Measurements from ENCODE around the gene ZNF511.

Gene ZNF511

DNA sequence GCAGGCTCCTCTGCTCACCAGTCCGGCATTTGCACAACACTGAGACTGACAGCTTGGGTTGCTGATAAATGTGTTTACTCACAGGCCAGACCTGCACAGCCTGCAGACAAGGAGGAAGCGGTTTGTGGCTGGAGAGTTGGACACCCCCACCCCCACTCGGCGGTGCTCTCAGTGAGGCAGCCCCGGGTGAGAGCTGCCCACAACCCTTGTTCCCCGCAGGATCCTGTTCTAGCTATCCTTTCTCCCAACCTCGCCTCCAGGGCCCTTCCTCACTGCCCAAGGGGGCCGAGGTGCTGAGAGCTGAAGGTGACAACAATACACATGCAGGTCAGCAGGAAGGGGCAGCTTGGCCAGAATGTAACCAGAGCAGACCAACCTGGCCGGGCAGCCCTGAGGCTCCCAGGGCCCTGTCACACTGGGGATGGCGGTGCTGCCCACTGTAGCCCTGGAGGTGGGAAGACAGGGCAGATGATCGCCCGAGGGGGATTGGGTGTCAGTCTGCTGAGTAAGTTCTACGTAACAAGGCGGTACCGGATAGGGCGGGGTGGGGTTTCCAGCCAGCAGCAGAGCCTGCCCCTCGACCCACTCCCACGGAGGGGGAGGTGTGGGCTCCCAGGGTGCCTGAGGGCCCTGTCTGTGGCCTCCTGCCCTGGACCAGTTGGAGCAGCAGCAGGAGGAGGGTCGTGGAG lies 30.0 kb upstream of the ZNF511 start:
- H3K36me3 Mint-ChIP-seq, result peaks cover 24 to 29% of the 10 kb centered on the region in 2 donors
- H3K9me3 Mint-ChIP-seq, result no peaks in the 10 kb centered on the region
- H3K4me3 Mint-ChIP-seq, result peak overlapping the region; percentile 58 to 63
- H3K4me1 Mint-ChIP-seq, result peaks cover 31 to 60% of the 10 kb centered on the region in 2 donors
- H3K27me3 Mint-ChIP-seq, result no peaks in the 10 kb centered on the region
- peak; percentile 24 to 44 for ATAC-seq (replicated peaks)
- H3K27ac Mint-ChIP-seq, result peak overlapping the region; percentile 89
- DNase-seq, result peak; percentile 41

DNA sequence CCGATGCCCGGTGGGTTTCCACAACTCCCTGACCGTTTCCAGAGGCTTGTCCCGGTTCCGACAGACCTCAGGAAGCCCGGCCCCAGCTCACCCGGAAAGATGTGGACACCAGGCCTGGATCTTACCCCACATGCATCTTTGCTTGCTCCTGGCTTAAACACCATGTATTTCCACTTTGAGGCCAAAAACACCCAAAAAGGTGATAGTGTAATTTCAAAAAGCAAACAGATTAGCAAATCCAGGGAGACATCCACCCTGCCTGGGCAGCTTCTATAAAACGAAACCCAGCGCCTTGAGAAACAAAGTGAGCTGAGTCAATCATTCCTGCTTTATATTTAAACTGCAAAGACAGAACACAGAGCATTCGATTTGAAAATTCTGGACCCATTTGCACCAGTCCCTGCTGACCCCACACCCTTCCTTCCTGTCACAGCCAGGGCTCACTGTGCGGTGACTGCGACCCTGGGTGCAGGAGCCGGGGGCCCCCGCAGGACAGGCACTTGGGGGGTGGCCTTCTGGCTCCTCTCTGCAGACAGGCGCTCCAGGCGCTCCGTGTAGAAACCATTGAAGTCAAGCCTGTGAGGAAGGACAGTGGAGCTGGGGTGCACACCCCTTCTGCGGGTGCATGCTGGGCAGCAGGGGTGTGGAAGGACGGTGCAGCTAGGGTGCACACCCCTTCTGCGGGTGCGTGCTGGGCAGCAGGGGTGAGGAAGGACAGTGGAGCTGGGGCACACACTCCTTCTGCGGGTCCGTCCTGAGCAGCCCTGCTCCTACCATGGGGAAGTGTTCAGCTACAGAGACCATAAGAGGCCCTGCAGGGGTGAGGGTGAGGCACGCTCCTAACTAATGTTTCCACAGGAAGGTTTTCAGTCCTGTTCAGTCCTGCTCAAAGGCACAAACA lies 29.1 kb upstream of the ZNF511 start:
- Mint-ChIP-seq H3K27me3 (no peaks in the 10 kb centered on the region), H3K9me3 (no peaks in the 10 kb centered on the region), H3K4me3 (no peak overlapping the region), H3K27ac (no peak overlapping the region), H3K4me1 (peaks cover 30 to 58% of the 10 kb centered on the region in 2 donors), H3K36me3 (peaks cover 31 to 37% of the 10 kb centered on the region in 2 donors)
- DNase-seq (no peak), ATAC-seq (replicated peaks) (no peak)

DNA sequence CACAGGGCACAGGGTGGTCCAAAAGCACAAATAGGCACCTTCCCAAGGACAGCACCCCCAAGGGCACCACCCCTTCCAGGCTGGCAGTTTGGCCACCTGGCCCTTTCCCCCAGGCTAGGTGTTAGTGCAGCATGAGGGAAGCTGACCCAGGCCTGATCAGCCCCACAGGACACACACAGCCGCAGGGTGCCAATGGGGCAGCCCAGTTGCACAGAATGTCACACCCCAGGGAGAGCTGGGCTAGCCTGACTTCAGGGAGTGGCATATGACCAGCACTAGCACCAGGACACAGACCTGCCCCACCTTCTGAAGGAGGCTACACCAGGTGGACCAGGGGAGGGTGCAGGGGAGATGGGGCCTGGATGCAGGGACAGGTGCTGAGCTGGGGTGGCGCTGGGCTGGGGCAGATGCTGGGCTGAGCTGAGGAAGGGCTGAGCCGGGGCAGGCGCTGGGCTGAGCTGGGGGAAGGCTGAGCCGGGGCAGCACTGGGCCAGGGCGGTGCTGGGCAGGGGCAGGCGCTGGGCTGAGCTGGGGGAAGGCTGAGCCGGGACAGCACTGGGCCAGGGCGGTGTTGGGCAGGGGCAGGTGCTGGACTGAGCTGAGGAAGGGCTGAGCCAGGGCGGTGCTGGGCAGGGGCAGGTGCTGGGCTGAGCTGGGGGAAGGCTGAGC lies 28.2 kb upstream of the ZNF511 start:
- H3K27me3 Mint-ChIP-seq, result no peaks in the 10 kb centered on the region
- H3K9me3 Mint-ChIP-seq, result no peaks in the 10 kb centered on the region
- H3K36me3 Mint-ChIP-seq, result peaks cover 38 to 47% of the 10 kb centered on the region in 2 donors
- H3K27ac Mint-ChIP-seq, result no peak overlapping the region
- H3K4me1 Mint-ChIP-seq, result peaks cover 25 to 49% of the 10 kb centered on the region in 2 donors
- H3K4me3 Mint-ChIP-seq, result no peak overlapping the region
- ATAC-seq (replicated peaks), result no peak
- no peak for DNase-seq

DNA sequence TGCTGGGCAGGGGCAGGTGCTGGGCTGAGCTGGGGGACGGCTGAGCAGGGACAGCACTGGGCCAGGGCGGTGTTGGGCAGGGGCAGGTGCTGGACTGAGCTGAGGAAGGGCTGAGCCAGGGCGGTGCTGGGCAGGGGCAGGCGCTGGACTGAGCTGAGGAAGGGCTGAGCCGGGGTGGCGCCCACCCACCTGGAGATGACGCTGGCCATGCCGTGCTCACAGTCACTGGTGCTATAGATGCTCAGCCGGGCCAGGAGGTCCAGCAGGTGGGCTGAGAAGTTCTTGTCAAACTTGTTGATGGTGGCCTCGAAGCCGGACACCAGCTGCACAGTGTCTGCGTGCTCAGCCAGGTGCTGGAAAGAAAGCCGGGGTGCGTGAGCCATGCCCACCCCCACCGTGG lies 27.6 kb upstream of the ZNF511 start:
- no peak for ATAC-seq (replicated peaks)
- H3K9me3 Mint-ChIP-seq, result no peaks in the 10 kb centered on the region
- H3K27me3 Mint-ChIP-seq, result no peaks in the 10 kb centered on the region
- H3K4me1 Mint-ChIP-seq, result peaks cover 20 to 43% of the 10 kb centered on the region in 2 donors
- H3K4me3 Mint-ChIP-seq, result no peak overlapping the region
- no peak overlapping the region for H3K27ac Mint-ChIP-seq
- peaks cover 41 to 53% of the 10 kb centered on the region in 2 donors for H3K36me3 Mint-ChIP-seq
- no peak for DNase-seq

DNA sequence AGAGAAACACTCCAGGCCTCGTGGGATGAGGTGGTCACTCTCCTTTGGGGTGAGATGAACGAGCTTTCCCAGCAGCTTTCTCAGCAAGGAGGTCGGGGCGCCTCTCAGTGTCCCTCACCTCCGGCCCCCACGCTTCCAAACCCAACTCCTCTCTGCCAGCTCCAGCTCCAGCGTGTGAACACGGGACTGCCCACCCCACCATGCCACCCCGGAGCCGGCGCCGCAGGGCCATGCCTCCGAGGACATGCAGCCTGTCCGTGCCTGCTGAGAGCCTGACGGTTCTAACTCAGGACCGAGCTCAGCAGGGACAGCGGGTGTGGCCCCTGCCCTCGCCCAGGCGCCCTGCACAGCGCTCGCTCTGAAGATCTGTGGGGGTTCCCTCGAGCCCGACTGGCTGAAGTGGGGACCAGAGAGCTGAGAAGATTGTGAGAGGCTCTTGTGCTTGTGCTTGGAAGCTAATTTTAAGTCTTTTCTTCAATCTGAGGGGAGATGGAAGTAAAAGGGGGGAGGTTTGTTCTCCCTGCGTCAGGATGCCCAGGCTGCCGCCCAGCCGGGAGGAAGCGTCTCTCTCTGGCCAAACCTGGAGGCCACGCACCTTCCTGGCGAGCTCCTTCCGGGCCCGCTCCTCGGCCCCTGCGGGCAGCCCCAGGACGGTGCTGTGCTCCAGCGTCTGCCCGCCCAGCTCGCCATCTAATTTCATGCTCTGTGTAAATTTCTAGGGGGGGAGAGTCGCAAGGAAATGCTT lies 26.9 kb upstream of the ZNF511 start:
- no peaks in the 10 kb centered on the region for H3K9me3 Mint-ChIP-seq
- no peak overlapping the region for H3K4me3 Mint-ChIP-seq
- no peak overlapping the region for H3K27ac Mint-ChIP-seq
- H3K36me3 Mint-ChIP-seq, result peaks cover 48 to 60% of the 10 kb centered on the region in 2 donors
- no peaks in the 10 kb centered on the region for H3K27me3 Mint-ChIP-seq
- no peak for DNase-seq
- no peak for ATAC-seq (replicated peaks)
- H3K4me1 Mint-ChIP-seq, result peaks cover 20 to 37% of the 10 kb centered on the region in 2 donors

DNA sequence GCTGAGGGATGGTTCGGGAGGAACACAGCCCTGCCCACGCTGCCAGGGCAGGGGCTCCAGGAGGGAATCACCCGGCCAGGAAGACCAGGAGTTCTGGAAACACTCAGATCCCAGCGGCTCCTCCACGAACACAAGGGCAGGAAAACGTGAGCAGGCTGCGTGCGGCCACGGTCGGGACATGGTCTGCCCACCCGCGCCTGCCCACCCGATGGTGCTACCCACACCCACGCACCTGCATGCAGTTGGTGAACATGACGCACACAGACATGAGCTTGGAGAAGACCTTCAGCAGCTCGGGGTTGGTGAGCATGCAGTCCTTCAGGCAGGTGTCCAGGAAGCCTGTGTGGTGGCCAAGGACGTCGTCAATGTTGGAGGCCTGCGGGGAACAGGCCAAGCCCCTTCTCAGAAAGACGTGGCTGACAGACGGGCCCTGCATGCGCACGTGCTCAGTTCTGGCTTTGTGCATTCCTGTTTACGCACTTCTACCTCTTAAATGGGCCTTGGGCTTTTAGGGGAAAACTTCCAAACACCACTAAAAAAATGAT lies 25.8 kb upstream of the ZNF511 start:
- Mint-ChIP-seq H3K4me1 (peaks cover 12 to 26% of the 10 kb centered on the region in 2 donors), H3K27me3 (no peaks in the 10 kb centered on the region), H3K27ac (no peak overlapping the region), H3K4me3 (no peak overlapping the region), H3K36me3 (peaks cover 59 to 69% of the 10 kb centered on the region in 2 donors), H3K9me3 (no peaks in the 10 kb centered on the region)
- ATAC-seq (replicated peaks) (no peak), DNase-seq (no peak)

DNA sequence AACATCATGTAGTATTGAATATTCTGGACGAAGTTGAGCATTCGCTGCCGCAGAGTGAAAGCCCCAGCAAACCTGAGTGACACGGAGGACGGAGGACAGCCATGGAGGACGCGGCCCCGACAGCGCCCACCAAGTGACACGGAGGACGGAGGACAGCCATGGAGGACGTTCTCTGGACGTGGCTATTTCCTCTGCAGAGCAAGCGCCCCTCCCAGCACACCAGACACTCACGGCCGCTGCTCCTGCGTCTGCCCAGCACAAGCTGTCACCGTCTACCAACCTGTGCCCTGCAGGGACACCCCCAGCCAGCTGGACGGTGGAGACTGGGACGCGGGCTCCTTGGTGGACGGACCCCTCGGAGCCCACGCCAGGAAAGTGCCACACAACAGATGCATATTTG lies 24.8 kb upstream of the ZNF511 start:
- no peaks in the 10 kb centered on the region for H3K9me3 Mint-ChIP-seq
- no peaks in the 10 kb centered on the region for H3K27me3 Mint-ChIP-seq
- no peak overlapping the region for H3K27ac Mint-ChIP-seq
- DNase-seq (no peak), ATAC-seq (replicated peaks) (no peak)
- H3K4me3 Mint-ChIP-seq, result no peak overlapping the region
- H3K36me3 Mint-ChIP-seq, result peaks cover 58 to 70% of the 10 kb centered on the region in 2 donors
- peaks cover 2 to 16% of the 10 kb centered on the region in 2 donors for H3K4me1 Mint-ChIP-seq

DNA sequence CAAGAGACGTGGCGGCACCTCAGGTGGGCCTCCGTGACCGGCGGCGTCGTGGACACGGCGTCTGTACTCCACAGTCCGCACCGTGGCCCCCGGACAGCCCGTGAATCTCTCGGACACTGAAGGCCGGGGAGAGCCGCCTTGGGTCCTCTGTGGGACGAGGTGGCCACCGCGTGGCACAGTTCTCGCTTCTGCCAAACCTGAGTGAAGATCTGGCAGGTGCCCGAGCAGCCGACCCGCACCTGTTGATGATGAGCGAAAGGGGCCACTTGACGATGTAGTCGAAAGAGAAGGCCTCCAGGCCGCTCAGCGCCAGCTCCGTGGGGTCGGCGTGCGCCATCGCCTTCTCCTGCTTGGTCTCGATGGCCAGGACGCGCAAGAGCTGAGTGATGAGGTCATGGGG lies 23.5 kb upstream of the ZNF511 start:
- no peaks in the 10 kb centered on the region for H3K27me3 Mint-ChIP-seq
- H3K4me3 Mint-ChIP-seq, result no peak overlapping the region
- no peak for ATAC-seq (replicated peaks)
- no peak for DNase-seq
- peaks cover 0 to 3% of the 10 kb centered on the region in 2 donors for H3K4me1 Mint-ChIP-seq
- peaks cover 61 to 74% of the 10 kb centered on the region in 2 donors for H3K36me3 Mint-ChIP-seq
- no peaks in the 10 kb centered on the region for H3K9me3 Mint-ChIP-seq
- no peak overlapping the region for H3K27ac Mint-ChIP-seq

DNA sequence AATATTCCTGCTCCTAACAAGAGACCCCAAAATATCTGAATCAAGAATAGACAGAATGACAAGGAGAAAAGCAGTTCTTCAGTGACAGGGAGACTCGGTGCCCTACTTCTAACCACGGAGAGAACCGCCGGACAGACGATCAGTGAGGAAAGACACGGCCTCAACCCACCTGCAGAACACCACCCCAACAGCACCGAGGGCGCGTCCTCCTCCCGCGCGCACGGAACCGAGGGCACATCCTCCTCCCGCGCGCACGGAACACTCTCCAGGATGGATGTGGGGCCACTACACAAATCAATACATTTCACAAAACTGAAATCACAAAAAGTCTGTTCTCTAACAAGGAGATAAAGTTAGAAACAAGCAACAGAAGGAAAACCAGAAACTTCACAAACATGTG lies 22.3 kb upstream of the ZNF511 start:
- H3K27me3 Mint-ChIP-seq, result no peaks in the 10 kb centered on the region
- H3K27ac Mint-ChIP-seq, result no peak overlapping the region
- DNase-seq (no peak), ATAC-seq (replicated peaks) (no peak)
- H3K4me1 Mint-ChIP-seq, result no peaks in the 10 kb centered on the region
- no peak overlapping the region for H3K4me3 Mint-ChIP-seq
- peaks cover 58 to 75% of the 10 kb centered on the region in 2 donors for H3K36me3 Mint-ChIP-seq
- H3K9me3 Mint-ChIP-seq, result no peaks in the 10 kb centered on the region

DNA sequence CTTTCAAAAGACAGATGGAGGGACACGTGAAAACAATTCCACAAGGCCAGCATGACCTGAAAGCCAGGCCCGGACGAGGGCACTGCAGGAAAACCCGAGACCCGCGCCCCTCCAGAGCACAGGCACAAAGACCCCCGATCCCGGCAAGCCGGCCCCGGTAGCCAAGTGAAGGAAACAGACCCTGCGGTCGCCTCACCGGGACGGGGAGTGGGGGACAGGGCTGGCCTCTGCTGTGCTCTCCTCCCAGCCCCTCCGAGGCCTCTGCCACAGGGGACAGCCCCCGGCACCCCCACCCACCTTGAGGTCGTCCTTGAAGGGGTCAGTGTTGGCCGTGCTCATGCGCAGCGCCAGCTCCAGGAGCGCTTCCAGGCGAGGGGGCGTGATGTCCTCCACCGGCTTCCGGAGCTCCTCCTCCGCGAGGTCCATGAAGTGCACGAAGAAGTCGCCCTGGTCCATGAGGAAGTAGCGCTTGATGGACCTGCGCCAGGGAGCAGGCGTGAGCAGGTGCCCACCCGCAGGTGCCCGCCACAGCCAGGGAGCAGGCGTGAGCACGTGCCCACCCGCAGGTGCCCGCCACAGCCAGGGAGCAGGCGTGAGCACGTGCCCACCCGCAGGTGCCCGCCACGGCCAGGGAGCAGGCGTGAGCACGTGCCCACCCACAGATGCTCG lies 20.7 kb upstream of the ZNF511 start:
- peak overlapping the region; percentile 67 for H3K27ac Mint-ChIP-seq
- no peak overlapping the region for H3K4me3 Mint-ChIP-seq
- no peaks in the 10 kb centered on the region for H3K9me3 Mint-ChIP-seq
- peaks cover 51 to 67% of the 10 kb centered on the region in 2 donors for H3K36me3 Mint-ChIP-seq
- DNase-seq (no peak), ATAC-seq (replicated peaks) (no peak)
- H3K27me3 Mint-ChIP-seq, result no peaks in the 10 kb centered on the region
- H3K4me1 Mint-ChIP-seq, result no peaks in the 10 kb centered on the region

DNA sequence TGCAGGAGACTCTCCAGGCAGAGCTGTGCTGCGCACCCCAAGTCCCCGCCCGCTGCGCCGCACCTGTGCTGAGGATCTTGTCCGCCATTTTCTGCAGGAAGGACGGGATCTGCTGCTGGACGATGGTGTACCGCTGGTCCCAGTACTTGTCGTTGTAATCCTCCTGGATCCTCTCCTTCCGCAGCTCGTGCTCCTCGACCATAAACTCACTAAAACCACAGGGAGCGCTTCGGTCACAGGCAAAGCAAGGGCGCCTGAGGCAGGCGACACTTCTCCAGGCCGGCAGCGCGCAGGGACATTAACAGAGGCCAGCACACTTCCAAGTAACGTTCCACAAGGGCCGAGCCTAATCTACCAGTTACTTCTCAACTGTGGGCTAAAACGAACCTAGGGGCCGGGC lies 19.0 kb upstream of the ZNF511 start:
- no peak for ATAC-seq (replicated peaks)
- DNase-seq, result no peak
- no peak overlapping the region for H3K27ac Mint-ChIP-seq
- peaks cover 3 to 7% of the 10 kb centered on the region in 2 donors for H3K4me1 Mint-ChIP-seq
- H3K4me3 Mint-ChIP-seq, result no peak overlapping the region
- no peaks in the 10 kb centered on the region for H3K27me3 Mint-ChIP-seq
- H3K36me3 Mint-ChIP-seq, result peaks cover 49 to 65% of the 10 kb centered on the region in 2 donors
- H3K9me3 Mint-ChIP-seq, result no peaks in the 10 kb centered on the region

DNA sequence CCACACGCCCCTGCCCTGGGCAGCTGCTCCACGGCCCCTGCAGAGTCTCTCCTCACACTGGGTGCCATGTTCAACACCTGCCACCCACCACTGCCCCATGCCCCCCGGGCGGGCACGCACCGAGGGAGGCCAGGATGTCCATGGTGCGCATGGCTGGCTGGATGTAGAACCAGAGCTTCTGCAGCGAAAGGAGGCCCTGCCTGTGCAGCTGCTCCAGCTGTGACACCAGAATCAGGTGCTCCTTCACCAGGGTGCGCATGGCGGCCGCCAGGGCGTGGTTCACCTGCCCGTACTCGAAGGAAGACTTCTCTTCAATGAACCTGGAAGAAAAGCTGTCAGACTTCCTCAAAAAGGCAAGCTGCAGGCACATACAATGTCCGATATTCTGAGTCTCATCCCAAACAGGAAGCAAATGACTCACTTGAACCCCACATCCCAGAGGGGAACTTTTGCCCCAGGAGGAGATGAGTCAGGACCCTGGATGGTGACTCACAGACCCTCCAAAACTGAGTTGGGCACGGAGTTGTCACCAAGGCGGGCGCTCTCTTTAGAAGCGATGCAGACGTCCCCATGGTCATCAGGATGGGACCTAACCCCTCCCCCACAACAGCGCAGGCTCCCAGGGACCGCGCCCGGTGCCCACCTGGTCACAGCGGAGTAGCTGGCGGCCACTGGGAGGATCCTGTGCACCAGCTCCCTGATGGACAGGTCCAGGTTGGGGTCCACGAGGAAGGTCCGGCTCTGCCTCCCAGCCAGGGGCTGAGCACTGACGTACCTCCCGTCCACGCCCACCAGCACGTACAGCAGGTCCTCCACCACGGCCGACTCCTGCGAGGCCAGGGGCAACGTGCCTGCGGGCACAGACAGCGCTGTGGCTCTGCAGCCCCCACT lies 15.6 kb upstream of the ZNF511 start:
- no peaks in the 10 kb centered on the region for H3K27me3 Mint-ChIP-seq
- H3K4me1 Mint-ChIP-seq, result peaks cover 3 to 7% of the 10 kb centered on the region in 2 donors
- H3K36me3 Mint-ChIP-seq, result peaks cover 41 to 59% of the 10 kb centered on the region in 2 donors
- no peak overlapping the region for H3K4me3 Mint-ChIP-seq
- ATAC-seq (replicated peaks) (no peak), DNase-seq (no peak)
- H3K9me3 Mint-ChIP-seq, result no peaks in the 10 kb centered on the region
- H3K27ac Mint-ChIP-seq, result no peak overlapping the region

DNA sequence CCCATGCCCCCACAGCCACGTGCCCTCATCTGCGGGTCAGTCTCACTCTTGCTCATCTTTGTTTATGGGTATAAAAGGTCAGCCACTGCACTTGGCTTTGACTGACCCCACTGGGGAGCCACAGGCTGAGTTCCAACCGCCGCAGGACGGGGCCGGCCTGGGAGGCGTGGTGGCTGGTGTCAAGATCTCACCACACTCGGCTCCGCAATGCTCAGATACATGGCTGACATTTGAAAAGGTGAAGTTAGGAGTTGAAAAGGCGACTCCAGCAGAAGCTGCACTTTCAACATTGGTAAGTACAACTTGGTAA lies 14.9 kb upstream of the ZNF511 start:
- Mint-ChIP-seq H3K36me3 (peaks cover 43 to 60% of the 10 kb centered on the region in 2 donors), H3K4me1 (peaks cover 3 to 7% of the 10 kb centered on the region in 2 donors), H3K4me3 (no peak overlapping the region), H3K9me3 (no peaks in the 10 kb centered on the region), H3K27me3 (no peaks in the 10 kb centered on the region), H3K27ac (no peak overlapping the region)
- DNase-seq (no peak), ATAC-seq (replicated peaks) (no peak)
